C4-2B (cell line): ENCODE data around the gene ZNF418.

Source experiments
- ZFX ChIP-seq: fragments of 450-650 bp; IDR thresholded peaks from 2 replicates; pipeline ENCODE4 v1.6.1; 2017
- TF ChIP-seq, protein P1 (sequence below): fragments of 450-650 bp; conservative IDR thresholded peaks from 2 replicates; pipeline ENCODE4 v1.5.1; 2017; ENCODE audit warnings: mild to moderate bottlenecking

DNA sequence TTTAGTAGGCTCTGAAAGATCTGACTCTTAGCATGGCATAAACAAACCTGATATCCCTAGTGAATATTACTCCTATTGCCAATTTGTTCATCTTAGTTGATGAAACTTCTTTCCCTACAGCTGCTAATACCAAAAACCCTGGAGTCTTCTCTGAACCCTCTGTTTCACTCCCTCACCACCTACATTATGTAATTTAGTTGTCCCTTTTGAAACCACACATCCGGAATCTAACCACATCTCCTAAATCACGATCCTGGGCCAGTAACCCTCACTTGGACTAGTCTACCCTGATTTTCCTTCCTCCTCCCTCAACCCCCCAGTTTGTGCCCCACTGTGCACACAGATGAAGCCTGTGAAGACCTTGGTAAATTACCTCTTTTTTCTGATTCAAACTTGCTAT, 11.1 kb upstream of the ZNF418 start:
- TF ChIP-seq, protein P1, sequence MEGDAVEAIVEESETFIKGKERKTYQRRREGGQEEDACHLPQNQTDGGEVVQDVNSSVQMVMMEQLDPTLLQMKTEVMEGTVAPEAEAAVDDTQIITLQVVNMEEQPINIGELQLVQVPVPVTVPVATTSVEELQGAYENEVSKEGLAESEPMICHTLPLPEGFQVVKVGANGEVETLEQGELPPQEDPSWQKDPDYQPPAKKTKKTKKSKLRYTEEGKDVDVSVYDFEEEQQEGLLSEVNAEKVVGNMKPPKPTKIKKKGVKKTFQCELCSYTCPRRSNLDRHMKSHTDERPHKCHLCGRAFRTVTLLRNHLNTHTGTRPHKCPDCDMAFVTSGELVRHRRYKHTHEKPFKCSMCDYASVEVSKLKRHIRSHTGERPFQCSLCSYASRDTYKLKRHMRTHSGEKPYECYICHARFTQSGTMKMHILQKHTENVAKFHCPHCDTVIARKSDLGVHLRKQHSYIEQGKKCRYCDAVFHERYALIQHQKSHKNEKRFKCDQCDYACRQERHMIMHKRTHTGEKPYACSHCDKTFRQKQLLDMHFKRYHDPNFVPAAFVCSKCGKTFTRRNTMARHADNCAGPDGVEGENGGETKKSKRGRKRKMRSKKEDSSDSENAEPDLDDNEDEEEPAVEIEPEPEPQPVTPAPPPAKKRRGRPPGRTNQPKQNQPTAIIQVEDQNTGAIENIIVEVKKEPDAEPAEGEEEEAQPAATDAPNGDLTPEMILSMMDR: no peak
- TF ChIP-seq ZFX: no peak
